GM12864 (cell line): Measurements from ENCODE around the gene HHIPL1.

Source experiments
- DNase-seq: peaks from one replicate; pipeline ENCODE4 v3.0.0-alpha.2; 2011; ENCODE audit warnings: low read depth
- H3K4me3 ChIP-seq: 2 replicates; pipeline ENCODE4 v1.5.1; 2011; ENCODE audit warnings: mild to moderate bottlenecking, low read depth, low read length, control low read depth
- TF ChIP-seq, protein P1 (sequence below): IDR thresholded peaks from 2 replicates; pipeline ENCODE4 v1.5.1; 2011; ENCODE audit warnings: low read depth, mild to moderate bottlenecking, moderate library complexity, low read length, control low read depth, inconsistent platforms; ENCODE audit errors: missing control alignments

Gene HHIPL1

DNA sequence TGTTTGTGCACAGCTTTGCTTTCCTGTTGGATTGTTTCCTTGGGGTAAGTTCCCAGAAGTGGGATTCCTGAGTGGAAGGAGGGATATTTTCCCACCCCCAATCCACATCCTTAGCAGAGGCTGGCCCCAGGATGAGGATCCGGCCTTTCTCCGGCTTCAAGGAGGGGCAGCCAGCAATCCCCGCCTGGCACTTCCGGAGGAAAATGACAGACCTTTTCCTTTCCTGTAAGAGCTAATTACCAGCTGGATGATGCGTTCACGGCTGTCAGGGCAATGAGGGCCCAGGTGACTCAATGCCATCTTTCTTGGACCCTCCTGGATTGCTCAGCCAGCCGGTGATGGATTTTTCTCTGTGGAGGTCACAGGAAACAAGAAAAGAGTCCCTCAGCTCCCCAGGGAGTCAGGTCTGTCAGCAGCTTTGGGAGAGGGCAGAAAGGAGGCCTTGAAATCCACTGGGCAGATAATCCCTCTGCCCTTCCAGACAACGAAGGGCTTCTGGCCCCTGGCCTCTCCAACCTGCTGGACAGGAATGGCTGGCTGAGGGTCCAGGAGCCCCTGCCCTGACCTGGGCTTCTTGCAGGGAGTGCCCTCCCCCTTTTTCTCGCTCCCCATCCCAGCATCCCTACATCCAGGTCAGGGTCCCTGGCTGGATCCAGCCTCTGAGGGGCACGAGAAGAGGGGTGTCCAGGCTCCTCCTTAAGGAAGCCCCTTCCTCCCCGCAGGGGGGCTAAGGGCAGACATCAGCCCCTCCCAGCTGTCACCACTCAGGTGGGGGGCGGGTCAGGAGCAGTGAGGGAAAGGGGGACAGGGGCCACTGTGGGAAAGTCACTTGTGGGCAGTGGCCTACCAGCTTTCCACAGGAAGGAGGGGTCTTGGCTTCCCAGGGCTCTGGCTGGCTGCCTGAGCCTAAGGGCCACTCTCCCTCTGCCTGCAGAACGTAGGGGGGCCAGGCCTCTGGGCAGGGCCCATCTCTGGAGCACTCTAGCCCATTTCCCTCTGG lies 24.8 kb upstream of the HHIPL1 start:
- no peak for DNase-seq
- TF ChIP-seq, protein P1, sequence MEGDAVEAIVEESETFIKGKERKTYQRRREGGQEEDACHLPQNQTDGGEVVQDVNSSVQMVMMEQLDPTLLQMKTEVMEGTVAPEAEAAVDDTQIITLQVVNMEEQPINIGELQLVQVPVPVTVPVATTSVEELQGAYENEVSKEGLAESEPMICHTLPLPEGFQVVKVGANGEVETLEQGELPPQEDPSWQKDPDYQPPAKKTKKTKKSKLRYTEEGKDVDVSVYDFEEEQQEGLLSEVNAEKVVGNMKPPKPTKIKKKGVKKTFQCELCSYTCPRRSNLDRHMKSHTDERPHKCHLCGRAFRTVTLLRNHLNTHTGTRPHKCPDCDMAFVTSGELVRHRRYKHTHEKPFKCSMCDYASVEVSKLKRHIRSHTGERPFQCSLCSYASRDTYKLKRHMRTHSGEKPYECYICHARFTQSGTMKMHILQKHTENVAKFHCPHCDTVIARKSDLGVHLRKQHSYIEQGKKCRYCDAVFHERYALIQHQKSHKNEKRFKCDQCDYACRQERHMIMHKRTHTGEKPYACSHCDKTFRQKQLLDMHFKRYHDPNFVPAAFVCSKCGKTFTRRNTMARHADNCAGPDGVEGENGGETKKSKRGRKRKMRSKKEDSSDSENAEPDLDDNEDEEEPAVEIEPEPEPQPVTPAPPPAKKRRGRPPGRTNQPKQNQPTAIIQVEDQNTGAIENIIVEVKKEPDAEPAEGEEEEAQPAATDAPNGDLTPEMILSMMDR = no peak
- no peak overlapping the region for H3K4me3 ChIP-seq

DNA sequence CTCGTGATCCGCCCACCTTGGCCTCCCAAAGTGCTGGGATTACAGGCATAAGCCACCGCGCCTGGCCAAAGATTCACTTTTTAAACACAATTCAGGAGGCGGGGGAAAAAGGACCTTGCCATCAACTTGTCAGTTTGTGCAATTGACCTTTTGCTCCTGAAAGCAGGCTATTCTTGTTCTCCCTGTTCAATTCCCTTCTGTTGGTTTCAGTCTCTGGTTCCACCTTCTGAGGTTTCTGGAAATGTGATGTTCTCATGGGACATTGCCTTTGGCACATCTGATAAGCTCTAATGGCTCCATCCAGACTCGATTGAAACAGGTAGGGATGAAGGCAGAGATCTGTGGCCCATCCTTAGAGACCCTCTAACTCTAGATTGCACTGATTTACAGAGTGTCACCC lies 23.0 kb upstream of the HHIPL1 start:
- no peak overlapping the region for H3K4me3 ChIP-seq
- no peak for DNase-seq
- TF ChIP-seq, protein P1 = no peak

DNA sequence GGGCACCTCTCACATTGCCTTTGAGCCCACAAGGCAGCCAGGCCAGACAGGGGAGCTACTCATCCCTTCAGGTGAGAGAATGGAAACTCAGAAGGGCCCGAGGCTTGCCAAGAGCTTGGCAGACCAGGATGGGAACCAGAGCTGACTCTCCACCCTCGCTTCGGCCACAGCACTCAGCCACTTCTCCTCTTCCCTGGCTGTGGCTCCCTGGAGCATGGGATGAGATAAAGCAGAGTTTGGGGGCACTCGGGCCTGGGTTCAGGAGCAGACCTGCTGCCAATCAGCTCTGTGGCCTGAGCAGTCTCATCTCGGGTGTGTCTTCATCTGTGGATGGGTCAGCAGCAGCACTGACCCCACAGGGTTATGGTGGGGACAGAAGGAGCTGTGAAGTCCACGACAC lies 20.9 kb upstream of the HHIPL1 start:
- TF ChIP-seq, protein P1 = no peak
- no peak for DNase-seq
- H3K4me3 ChIP-seq = no peak overlapping the region

DNA sequence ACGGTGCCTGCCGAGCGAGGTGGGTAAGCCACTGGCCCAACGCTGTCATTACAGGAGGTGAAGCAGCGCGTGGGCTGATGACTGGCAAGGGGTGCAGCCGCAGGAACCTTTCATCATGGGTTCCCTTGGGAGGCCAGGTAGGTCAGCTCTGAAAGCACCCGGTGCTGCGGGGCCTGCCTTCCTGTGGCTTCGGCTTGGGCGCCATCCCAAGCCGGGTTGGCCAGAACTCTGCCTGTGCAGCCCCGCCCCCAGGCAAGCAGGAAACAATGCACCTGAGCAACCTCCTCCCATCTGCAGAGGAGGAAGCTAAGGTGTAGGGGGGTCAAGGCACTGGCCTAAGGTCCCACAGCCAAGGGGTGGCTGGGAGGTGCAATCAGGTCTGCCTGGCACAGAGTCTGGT lies 20.0 kb upstream of the HHIPL1 start:
- TF ChIP-seq, protein P1 = no peak
- no peak overlapping the region for H3K4me3 ChIP-seq
- no peak for DNase-seq

DNA sequence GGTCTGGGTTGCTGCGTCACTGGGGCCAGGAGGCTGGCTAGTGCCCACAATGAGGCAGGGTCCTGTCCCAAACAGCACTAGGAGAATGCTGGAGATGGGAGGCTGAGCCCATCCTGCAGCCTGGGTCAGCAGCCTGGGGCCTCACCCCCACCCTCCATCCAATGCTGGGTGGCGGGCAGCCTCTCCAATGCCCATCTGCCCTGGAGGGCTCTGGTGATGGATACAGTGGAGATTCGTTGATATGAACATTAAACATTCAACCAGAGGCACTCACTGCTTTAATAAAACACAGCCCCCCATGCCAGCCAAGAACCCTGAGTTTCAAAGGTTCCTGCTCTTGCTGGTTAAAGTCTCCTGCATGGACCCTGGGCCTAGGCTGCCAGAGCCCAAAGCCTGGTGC lies 19.5 kb upstream of the HHIPL1 start:
- H3K4me3 ChIP-seq = no peak overlapping the region
- DNase-seq = no peak
- TF ChIP-seq, protein P1 = no peak

DNA sequence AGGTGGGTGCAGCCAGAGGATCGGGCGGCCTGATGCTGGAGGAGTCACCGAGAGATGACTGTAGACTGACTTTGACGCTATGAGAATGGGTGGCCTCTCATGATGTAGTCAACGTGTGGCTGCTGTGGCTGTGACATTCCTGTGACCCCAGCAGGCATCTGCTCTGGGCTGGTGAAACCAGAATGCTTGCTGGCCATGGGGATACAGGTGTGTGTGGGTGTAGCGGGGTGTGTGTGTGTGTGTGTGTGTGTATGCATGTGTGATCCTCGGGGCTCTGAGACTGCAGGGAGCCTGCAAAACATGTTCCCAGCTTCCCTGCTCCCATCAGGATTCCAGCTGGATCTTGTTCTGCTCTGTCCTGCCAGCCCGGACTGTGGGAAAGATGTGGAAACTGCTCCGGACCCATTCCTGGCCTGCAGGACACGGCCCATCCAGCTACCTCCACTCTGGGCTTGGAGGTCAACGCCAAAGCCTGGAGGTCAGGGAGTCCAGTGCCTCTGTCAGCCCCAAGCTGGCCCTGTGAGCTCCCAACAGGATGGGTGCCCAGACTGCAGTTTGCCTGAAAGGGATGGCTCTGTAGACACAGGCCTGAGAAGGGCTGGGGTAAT lies 18.8 kb upstream of the HHIPL1 start:
- H3K4me3 ChIP-seq = no peak overlapping the region
- no peak for DNase-seq
- TF ChIP-seq, protein P1 = no peak
